ENCODE measurements around the gene FLAD1. TPM values are rescaled to one million over a fixed set of nuclear protein-coding genes. Genes with fewer than 3 reads are reported as not detected.
"Not testable (repeated sequence)": the region's sequence is repeated elsewhere in the genome, so short reads cannot be mapped to it uniquely, and the experiment has no call there.

FLAD1 gene
- total RNA-seq, 1 experiment from 2014 or later: 88.3 TPM

DNA sequence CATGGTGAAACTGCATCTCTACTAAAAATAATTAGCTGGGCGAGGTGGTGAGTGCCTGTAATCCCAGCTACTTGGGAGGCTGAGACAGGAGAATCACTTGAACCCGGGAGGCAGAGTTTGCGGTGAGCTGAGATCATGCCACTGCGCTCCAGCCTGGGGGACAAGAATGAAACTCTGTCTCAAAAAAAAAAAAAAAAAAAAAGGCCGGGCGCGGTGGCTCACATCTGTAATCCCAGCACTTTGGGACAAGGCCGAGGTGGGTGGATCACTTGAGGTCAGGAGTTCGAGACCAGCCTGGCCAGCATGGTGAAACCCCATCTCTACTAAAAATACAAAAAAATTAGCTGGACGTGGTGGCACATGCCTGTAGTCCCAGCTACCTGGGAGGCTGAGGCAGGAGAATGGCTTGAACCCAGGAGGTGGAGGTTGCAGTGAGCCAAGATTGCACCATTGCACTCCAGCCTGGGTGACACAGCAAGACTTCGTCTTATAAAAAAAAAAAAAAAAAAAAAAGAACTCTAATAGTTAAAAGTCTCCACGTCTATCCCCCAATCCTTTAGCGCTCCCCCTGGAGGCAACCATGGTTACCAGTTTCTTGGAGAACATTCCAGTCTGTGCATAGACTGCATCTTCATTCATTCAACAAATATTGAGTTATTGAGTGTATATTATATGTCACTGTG, 12.3 kb downstream of the FLAD1 start:
- ATAC-seq; H3K9me3 Mint-ChIP-seq; H3K36me3 Mint-ChIP-seq; H3K4me3 Mint-ChIP-seq; H3K27me3 Mint-ChIP-seq (ENCODE audit: low read depth); H3K27ac Mint-ChIP-seq: not testable (repeated sequence)
- POLR2A ChIA-PET: interaction anchor here (0.7 to 13.0 kb wide), 4 partner anchors 12 to 31 kb away, joined by 4 to 176 read pairs (median 8); partner anchors contain the start of genes CKS1B, FLAD1 and SHC1
- peaks cover 26% of the 10 kb centered on the region for H3K4me1 Mint-ChIP-seq
- TF ChIP-seq, protein P1, sequence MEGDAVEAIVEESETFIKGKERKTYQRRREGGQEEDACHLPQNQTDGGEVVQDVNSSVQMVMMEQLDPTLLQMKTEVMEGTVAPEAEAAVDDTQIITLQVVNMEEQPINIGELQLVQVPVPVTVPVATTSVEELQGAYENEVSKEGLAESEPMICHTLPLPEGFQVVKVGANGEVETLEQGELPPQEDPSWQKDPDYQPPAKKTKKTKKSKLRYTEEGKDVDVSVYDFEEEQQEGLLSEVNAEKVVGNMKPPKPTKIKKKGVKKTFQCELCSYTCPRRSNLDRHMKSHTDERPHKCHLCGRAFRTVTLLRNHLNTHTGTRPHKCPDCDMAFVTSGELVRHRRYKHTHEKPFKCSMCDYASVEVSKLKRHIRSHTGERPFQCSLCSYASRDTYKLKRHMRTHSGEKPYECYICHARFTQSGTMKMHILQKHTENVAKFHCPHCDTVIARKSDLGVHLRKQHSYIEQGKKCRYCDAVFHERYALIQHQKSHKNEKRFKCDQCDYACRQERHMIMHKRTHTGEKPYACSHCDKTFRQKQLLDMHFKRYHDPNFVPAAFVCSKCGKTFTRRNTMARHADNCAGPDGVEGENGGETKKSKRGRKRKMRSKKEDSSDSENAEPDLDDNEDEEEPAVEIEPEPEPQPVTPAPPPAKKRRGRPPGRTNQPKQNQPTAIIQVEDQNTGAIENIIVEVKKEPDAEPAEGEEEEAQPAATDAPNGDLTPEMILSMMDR (IDR thresholded peaks at IDR 0.05): 0 out of 2 replicates have a peak, but pooled peaks have one; percentile 12
- CTCF ChIA-PET: interaction anchor here (0.7 to 10.3 kb wide), 21 partner anchors 12 to 1706 kb away, joined by 3 to 176 read pairs (median 8); partner anchors contain the start of genes ADAM15, FLAD1, PBXIP1 and PYGO2
- peak; percentile 72 for DNase-seq (ENCODE audit: low spot score)

DNA sequence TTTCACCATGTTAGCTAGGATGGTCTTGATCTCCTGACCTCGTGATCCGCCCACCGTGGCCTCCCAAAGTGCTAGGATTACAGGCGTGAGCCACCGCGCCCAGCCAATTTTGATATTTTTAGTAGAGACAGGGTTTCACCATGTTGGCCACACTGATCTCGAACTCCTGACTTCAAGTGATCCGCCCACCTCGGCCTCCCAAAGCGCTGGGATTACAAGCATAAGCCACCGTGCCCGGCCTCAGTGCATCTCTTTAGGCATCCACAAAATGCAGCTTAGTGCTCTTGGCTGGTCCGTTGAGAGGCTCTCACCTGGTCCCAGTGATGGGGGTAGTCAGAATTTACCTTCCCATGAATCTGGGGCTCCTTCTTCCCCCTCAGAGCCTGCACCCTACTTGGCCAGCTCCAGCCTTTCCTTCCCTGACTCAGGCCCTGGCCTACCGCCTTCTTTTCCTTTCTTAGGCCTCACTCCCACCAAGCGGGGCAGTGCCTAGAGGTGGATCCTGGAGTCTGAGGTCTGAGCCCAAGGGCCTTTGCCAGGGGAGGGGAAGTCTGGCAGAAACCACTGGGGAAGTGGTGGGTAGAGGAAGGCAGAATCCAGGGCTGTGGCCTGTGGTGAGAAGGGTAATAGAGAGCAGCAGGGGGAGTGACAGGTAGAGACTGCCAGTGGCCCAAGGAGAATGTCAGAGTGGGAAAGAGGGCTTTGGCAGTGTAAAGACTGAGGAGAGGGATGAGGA, 14.0 kb downstream of the FLAD1 start:
- H3K9me3 Mint-ChIP-seq: no peaks in the 10 kb centered on the region
- DNase-seq (ENCODE audit: low spot score): no peak
- TF ChIP-seq TP53 (CRISPR knock-in tag; IDR thresholded peaks at IDR 0.05) (no peak), IRF2 (CRISPR knock-in tag; IDR thresholded peaks at IDR 0.05; ENCODE audit: borderline replicate concordance, low read depth) (no peak), ZNF263 (CRISPR knock-in tag; IDR thresholded peaks at IDR 0.05; ENCODE audit: low read depth) (no peak), SOX15 (CRISPR knock-in tag; IDR thresholded peaks at IDR 0.05) (no peak), ZNF416 (CRISPR knock-in tag; IDR thresholded peaks at IDR 0.05) (no peak), OVOL2 (CRISPR knock-in tag; IDR thresholded peaks at IDR 0.05; ENCODE audit: borderline replicate concordance) (no peak), ZNF671 (CRISPR knock-in tag; IDR thresholded peaks at IDR 0.05) (no peak), FOXP1 (CRISPR knock-in tag; IDR thresholded peaks at IDR 0.05; ENCODE audit: borderline replicate concordance) (no peak), NR3C1 (CRISPR knock-in tag; conservative IDR thresholded peaks at IDR 0.05; ENCODE audit: low read depth) (no peak), ZMAT4 (CRISPR knock-in tag; IDR thresholded peaks at IDR 0.05) (no peak), NR1H2 (CRISPR knock-in tag; IDR thresholded peaks at IDR 0.05) (no peak), MYBL2 (CRISPR knock-in tag; IDR thresholded peaks at IDR 0.05) (no peak), FOXJ3 (CRISPR knock-in tag; IDR thresholded peaks at IDR 0.05; ENCODE audit: borderline replicate concordance) (no peak), ZNF138 (CRISPR knock-in tag; conservative IDR thresholded peaks at IDR 0.05) (no peak), GTF2I (CRISPR knock-in tag; conservative IDR thresholded peaks at IDR 0.05) (no peak)
- no peaks in the 10 kb centered on the region; the same call in 1 of the 2 replicates for H3K27me3 Mint-ChIP-seq (ENCODE audit: low read depth)
- H3K36me3 Mint-ChIP-seq: no peaks in the 10 kb centered on the region
- no peak for ATAC-seq
- no peak overlapping the region for H3K27ac Mint-ChIP-seq
- CTCF ChIA-PET: interaction anchor here (0.7 to 10.3 kb wide), 16 partner anchors 14 to 1027 kb away, joined by 3 to 176 read pairs (median 8); partner anchors contain the start of genes ADAM15, FLAD1, PBXIP1 and PYGO2
- peaks cover 26% of the 10 kb centered on the region for H3K4me1 Mint-ChIP-seq
- H3K4me3 Mint-ChIP-seq: no peak overlapping the region
- POLR2A ChIA-PET: interaction anchor here (0.7 to 13.0 kb wide), 3 partner anchors 19 to 86 kb away, joined by 6 to 176 read pairs (median 22); partner anchors contain the start of genes CKS1B and SHC1

DNA sequence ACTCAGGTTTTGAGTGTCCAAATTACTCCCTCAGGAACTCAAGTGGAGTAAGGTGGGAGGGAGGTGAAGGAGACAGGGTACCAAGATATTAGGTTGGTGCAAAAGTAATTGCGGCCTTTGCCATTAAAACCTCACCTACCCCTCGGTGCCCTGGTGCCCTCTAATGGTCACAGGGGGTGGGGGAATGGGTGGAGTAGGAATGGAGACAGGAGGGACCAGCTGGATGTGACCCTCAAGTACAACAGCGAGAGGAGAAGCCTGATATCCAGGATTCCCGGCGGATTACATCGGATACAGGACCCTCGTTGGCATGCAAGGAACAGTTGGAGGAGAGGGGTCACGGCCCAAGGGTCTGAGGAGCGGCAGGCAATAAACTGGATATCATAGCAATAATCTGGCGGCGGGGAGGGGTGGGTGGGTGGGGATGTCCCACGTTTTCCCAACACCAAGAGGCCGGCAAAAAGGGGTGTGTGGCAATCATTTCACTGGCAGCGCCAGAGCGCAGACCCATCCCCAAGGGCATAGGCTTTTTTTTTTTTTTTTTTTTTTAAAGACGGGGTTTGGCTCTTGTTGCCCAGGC, 15.1 kb downstream of the FLAD1 start:
- no peak for ATAC-seq
- Mint-ChIP-seq H3K4me3 (peak overlapping the region; percentile 88), H3K36me3 (no peaks in the 10 kb centered on the region), H3K9me3 (no peaks in the 10 kb centered on the region), H3K27ac (no peak overlapping the region), H3K4me1 (peaks cover 20% of the 10 kb centered on the region), H3K27me3 (ENCODE audit: low read depth) (no peaks in the 10 kb centered on the region; the same call in 1 of the 2 replicates)
- TF ChIP-seq, protein P2, sequence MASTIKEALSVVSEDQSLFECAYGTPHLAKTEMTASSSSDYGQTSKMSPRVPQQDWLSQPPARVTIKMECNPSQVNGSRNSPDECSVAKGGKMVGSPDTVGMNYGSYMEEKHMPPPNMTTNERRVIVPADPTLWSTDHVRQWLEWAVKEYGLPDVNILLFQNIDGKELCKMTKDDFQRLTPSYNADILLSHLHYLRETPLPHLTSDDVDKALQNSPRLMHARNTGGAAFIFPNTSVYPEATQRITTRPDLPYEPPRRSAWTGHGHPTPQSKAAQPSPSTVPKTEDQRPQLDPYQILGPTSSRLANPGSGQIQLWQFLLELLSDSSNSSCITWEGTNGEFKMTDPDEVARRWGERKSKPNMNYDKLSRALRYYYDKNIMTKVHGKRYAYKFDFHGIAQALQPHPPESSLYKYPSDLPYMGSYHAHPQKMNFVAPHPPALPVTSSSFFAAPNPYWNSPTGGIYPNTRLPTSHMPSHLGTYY (CRISPR knock-in tag; IDR thresholded peaks at IDR 0.05): 0 out of 2 replicates have a peak, but pooled peaks have one; percentile 35
- TF ChIP-seq ZNF138 (CRISPR knock-in tag; conservative IDR thresholded peaks at IDR 0.05): no peak
- ChIA-PET CTCF (interaction anchor here (0.5 to 10.3 kb wide), 35 partner anchors 8 to 439 kb away, joined by 3 to 176 read pairs (median 8); partner anchors contain the start of genes ADAM15, EFNA3, FLAD1 and KRTCAP2), POLR2A (interaction anchor here (0.6 to 13.0 kb wide), 9 partner anchors 16 to 196 kb away, joined by 3 to 176 read pairs (median 8); partner anchors contain the start of genes ADAM15, CKS1B, FLAD1 and PBXIP1)
- no peak for DNase-seq (ENCODE audit: low spot score)
